Effector CD8-positive, alpha-beta T cell (primary cell): ENCODE data around the gene VPS8.

Source experiments
- DNase-seq: peaks from one replicate; lab custom pipeline; 2025; lab: John Stamatoyannopoulos, UW
- total RNA-seq, 4 experiments: gene quantifications; one replicate each; lab custom pipeline; 2026; lab: John Stamatoyannopoulos, UW

The VPS8 gene, protein sequence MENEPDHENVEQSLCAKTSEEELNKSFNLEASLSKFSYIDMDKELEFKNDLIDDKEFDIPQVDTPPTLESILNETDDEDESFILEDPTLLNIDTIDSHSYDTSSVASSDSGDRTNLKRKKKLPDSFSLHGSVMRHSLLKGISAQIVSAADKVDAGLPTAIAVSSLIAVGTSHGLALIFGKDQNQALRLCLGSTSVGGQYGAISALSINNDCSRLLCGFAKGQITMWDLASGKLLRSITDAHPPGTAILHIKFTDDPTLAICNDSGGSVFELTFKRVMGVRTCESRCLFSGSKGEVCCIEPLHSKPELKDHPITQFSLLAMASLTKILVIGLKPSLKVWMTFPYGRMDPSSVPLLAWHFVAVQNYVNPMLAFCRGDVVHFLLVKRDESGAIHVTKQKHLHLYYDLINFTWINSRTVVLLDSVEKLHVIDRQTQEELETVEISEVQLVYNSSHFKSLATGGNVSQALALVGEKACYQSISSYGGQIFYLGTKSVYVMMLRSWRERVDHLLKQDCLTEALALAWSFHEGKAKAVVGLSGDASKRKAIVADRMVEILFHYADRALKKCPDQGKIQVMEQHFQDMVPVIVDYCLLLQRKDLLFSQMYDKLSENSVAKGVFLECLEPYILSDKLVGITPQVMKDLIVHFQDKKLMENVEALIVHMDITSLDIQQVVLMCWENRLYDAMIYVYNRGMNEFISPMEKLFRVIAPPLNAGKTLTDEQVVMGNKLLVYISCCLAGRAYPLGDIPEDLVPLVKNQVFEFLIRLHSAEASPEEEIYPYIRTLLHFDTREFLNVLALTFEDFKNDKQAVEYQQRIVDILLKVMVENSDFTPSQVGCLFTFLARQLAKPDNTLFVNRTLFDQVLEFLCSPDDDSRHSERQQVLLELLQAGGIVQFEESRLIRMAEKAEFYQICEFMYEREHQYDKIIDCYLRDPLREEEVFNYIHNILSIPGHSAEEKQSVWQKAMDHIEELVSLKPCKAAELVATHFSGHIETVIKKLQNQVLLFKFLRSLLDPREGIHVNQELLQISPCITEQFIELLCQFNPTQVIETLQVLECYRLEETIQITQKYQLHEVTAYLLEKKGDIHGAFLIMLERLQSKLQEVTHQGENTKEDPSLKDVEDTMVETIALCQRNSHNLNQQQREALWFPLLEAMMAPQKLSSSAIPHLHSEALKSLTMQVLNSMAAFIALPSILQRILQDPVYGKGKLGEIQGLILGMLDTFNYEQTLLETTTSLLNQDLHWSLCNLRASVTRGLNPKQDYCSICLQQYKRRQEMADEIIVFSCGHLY (N-terminal part only)
- total RNA-seq: 61.3 to 94.5 (median 83.8) reads per million in 4 experiments

- DNase-seq: peak; percentile 95
Measured at GRCh38 chr3:184811999-184812661, at the start of gene VPS8. Gene VPS8 (plus strand): TSS chr3:184812166. CDS start chr3:184824633, 12,467 bp downstream.

DNA sequence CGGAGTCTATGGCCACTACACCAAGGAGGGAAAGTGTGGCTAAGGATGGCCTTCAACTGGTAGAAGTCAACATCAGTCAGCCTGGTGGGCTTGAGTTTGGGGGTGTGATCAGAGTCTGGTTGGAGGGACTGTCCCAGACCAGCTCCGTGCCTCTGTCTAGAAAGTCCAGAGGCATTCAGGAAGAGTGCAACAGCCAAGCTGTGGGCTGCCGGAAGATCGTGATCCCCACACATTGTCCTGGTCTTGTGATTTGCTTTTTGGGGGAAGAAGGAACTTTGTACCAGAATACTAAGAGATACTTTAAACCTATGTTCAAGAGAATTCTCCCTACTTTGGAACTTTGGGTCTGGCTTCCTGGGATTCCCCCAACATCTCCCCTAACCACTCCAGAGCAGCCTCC is 47.8 kb upstream of the VPS8 start:
- no peak for DNase-seq

- DNase-seq: no peak
Measured at GRCh38 chr3:184765047-184765729, 46.8 kb upstream of the VPS8 start.

- no peak for DNase-seq
Measured at GRCh38 chr3:184765730-184766074, 46.3 kb upstream of the VPS8 start.

DNA sequence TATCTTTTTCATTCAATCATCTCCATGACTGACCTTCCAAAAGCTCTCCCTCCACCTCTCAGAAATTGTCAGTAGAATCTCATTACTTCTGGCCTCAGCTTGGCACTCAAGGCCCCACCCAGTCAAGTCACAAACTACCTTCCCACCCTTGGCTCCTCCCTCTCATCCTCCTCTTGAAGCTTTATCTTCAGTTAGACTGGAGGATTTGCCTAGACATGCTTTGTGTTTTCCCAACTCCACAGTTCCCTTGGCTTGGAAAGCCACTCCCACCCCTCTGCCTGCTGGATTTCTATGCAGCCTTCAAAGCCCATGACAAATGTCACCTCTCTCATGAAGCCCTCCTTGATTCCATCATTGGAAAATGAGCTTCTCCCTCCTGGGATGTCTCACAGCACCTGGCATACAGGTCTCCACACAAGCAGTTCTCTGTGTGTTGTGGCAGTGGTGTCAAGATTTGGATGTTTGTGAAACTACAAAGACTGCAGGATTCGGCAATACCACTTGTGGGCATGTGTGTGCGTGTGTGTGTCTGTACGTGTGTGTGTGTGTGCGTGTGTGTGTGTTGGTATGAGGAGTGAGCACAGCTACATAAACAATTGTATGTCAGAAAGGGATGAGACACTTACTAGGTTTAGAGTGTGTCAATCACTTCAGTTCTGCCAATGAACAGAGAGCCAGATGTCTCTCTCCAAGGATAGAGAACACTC is 45.3 kb upstream of the VPS8 start:
- no peak for DNase-seq

DNA sequence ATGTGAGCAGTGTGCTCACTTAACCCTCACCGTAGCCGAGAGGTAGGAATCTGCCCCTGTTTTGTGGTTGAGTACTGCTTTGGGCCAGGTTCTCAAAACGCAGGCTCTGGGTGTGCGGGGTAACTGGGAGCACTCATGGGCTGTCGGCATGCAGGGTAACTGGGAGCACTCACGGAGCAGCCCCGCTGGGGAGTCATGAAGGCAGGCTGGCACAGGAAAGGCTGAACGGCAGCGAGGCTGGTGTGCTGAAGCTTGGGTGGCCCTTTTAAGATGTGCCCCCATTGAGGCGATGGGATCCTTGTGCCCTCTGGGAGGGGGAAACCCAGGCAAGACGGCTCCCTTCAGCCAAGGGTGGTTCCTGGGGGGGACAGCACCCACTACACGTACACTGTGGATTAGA is 44.6 kb upstream of the VPS8 start:
- DNase-seq: no peak

DNA sequence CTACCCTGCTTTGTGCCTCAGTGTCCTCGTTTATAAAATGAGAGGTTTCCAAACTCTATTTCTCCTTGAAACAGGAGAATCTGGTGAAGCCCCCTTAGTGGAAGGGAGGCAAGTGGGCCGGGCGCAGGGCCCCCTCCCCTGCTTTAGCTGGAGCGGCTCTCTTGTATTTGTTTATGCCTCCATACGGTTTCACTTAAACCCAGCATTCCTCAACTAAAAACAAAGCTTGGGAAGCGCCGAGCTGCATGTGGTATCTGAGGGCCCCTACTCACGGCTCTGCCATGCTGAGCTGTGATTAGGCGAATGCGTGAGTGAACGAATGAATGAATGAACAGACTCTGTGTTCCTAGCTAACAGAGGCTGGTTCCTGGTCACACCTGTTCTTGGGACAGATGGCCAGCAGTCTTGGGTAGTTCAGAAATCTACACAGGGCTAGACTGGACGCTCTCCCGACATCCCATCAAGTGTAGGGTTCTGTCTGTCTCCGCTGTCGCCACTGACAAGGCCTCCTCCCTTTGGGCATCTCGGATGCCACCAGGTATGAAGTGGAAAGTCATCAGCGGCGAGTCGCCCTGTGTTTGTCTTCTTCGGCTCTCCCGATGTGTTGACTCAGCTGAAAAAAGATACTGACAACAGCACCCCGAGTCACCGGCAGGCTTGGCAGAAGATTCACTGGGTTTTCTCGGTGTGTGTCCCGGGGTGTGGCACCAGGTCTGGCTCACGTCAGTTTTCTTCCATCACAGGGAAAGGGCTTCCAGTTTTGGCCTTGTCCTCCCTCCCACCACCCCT is 42.4 kb upstream of the VPS8 start:
- DNase-seq: no peak

DNA sequence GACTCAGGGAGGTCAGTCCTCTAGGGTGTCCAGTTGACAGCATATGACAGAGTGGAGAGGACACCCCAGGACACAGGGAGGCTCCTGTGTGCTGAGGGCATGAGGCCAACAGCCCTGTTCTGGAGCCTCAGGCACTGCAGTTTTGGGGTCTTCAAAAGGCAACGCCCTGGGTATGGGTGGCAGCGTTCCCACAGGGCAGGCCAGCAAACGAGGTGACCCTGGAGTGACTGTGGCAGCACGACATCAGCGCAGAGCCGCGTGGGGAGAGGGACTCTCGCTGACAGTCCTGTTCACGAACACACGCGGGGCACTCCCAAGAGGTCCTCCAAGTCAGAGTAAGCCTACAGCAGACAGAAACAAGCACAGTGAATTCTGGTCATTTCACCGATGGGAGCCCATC is 41.4 kb upstream of the VPS8 start:
- no peak for DNase-seq

GRCh38 chr3:184771301-184772127 is 40.5 kb upstream of the VPS8 start:
- no peak for DNase-seq

DNA sequence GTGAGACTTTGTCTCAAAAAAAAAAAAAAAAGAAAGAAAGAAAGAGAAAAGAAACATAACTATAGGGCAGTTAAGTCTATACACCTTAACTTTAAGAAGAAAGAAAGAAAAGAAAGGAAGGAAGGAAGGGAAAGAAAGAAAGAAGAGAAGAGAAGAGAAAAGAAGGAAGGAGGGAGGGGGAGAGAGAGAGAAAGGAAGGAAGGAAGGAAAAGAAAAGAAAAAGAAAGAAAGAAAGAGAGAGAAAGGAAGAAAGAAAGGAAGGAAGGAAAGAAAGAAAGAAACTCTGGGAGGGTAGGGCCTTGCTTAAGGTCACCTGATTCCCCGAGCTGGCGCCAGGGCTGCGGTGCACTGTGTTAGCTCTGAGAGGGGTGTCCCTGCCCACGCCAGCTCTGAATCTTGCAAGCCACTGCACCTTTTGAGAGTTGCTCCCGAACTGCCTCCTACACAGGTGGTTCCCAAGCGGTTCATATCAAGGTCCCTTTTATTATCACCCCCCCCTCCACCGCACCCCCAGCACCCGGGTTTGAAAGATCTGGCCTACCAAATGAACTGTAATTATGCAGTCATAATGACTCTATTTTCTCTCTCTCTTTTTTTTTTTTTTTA is 39.2 kb upstream of the VPS8 start:
- no peak for DNase-seq

- no peak for DNase-seq
Measured at GRCh38 chr3:184773283-184774186, 38.4 kb upstream of the VPS8 start.

GRCh38 chr3:184776916-184777315 is 35.0 kb upstream of the VPS8 start:
- DNase-seq: no peak

DNA sequence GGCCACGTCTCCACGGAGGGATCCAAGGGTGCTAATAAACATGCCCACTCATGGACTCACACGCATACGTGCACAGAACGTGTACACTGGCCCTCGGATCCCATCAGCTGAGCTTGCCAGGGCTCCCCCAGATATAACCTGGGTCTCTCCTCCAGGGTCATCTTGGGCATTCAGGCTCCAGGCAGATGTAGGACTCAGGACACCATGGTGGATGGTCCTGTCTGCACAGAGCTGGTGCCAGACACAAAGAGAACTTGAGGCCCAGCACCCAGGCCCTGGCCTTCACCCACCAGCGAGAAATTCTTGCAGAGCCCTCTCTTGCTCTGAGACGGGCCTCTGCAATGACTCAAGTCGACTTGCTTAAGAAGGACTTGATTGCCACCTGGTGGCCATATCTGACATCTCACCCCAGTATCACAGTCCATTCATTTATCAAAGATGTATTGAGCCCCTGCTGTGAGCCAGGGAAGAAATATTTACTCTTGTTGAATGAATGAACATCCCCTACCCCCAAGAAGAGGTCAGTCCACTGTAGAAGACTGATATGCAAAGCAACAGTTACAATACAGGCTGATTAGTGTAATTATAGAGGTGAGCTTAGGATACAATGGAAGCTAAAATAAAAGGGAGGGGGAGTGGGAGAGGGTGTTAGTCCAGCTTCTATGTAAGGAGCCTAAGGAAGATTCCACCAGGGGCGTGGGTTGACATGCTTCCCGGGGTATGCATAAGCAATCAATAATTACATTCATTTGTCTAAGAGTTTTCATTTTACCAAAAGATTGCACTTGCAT is 34.2 kb upstream of the VPS8 start:
- peak; percentile 67 for DNase-seq

- no peak for DNase-seq
Measured at GRCh38 chr3:184778426-184779332, 33.3 kb upstream of the VPS8 start.

DNA sequence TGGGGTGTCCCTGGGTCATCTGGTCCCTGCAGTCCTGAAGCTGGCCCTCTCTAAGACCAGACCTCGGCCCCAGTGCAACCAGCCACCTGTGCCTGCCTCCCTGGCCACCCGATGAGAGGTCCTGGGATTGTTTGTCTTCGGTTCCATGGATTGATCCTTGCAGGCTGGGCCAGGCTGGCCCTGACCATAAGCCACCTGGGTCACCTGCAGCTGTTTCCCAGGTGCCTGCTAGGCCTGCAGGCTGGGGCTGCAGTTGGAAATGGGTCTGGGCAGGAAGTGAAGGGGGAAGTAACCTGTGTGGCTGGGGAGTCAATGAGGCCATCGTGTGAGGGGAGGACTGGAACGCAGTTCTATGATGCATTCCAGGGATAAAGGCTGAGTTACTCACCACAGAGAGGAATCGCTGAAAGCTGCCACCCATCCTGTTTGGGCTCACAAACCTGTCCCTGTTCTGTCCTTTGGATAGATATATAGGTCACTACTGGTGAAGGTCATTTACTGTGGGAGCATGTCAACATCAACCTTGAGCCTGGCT is 30.9 kb upstream of the VPS8 start:
- DNase-seq: no peak
